Testis (tissue), 3 donors: ENCODE measurements around the gene SRBD1. TPM values are rescaled to one million over a fixed set of nuclear protein-coding genes. Genes with fewer than 3 reads are reported as not detected.
A peak's percentile ranks its signal among the peaks of the same experiment; 100 is the strongest.

Source experiments
- DNase-seq: peaks from one replicate; pipeline ENCODE4 v3.0.0-alpha.2; 2019
- H3K27ac ChIP-seq, 2 donors: fragments of 200-600 bp; sonication (generic); one replicate each; pipeline ENCODE4 v1.5.1; 2019
- H3K27me3 ChIP-seq: fragments of 200-600 bp; sonication (generic); one replicate; pipeline ENCODE4 v1.5.1; 2019
- H3K36me3 ChIP-seq: fragments of 200-600 bp; sonication (generic); one replicate; pipeline ENCODE4 v1.5.1; 2017; ENCODE audit warnings: low read depth; ENCODE audit errors: missing control alignments
- H3K4me1 ChIP-seq: fragments of 200-600 bp; sonication (generic); one replicate; pipeline ENCODE4 v1.5.1; 2019
- H3K4me3 ChIP-seq, 2 donors: fragments of 200-600 bp; sonication (generic); one replicate each; pipeline ENCODE4 v1.5.1; 2017 to 2019
- H3K9me3 ChIP-seq: fragments of 200-600 bp; sonication (generic); one replicate; pipeline ENCODE4 v1.5.1; 2017
- POLR2A ChIP-seq: fragments of 450-650 bp; IDR thresholded peaks from one replicate; pipeline ENCODE4 v1.6.1; 2017; ENCODE audit warnings: antibody characterized with exemption, mild to moderate bottlenecking, moderate library complexity
- WGBS, 2 donors: methylation state at CpG; one replicate each; pipeline ENCODE4 v1.1.5; 2018; 5-methylcytosine and 5-hydroxymethylcytosine counted together
- intact Hi-C: fragments of 100-400 bp; cut with DNase I; formaldehyde crosslinking; loops from one replicate; pipeline ENCODE4 v1.15.1; 2023; ENCODE audit warnings: low total_unique reads
- polyA plus RNA-seq: library from polyadenylated mRNA; stranded (reverse); fragments of 350-450 nt; fragmentation: Illumina TruSeq; extraction: RNeasy Lipid Tissue Mini Kit (QIAGEN cat#74804); gene quantifications from one replicate; pipeline ENCODE4 v1.2.3, GENCODE V29; 2014; ENCODE audit warnings: low read depth, low replicate concordance; ENCODE audit not compliant: insufficient read depth
- total RNA-seq, 2 donors: library from RNA; depleted of rRNA; stranded (reverse); fragments of >200 nt; gene quantifications; one replicate each; pipeline ENCODE4 v1.2.3, GENCODE V29; 2016
- TF ChIP-seq, protein P1 (sequence below), 3 experiments: fragments of 450-650 bp in 2 of 3; fragments of 200-600 bp in 1 of 3; sonication (generic) in 1 of 3; IDR thresholded peaks; one replicate each; pipeline ENCODE4 v1.5.1; 2016 to 2019; ENCODE audit warnings: antibody characterized with exemption in 3 of 3, mild to moderate bottlenecking in 2 of 3, moderate library complexity in 1 of 3

Gene SRBD1
- total and polyA plus RNA-seq, 3 donors from 2014 or later, result 9.0 to 29.7 (median 27.8) TPM

DNA sequence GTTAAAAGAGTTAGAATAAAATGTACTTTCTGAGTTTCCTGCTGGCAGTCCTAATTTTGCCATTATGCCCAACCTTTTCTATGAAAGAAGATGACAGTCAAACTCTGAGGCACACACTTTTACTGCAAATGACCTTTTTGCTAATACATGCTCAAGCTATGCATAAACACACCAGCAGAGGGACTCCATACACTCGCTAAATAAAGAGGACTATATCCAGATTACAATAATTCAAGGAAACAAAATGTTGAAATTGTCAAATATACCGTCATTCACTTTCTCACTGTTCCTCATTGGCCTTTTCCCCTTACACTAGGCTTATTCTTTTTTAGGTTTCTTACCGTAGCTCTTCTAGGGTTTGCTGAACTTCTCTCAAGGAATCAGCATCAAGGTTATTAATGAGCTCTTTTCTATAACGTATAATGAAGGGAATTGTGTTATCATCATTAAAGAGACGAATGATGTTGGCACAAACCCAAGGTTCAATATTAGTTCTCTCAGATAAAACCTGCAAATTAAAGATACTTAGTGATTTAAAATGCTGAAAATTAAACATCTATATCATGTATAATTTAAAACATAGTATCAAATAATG, 25.7 kb downstream of the SRBD1 start:
- intact Hi-C loops, result no loop called here
- Histone ChIP-seq H3K4me3 (no peak overlapping the region), H3K4me1 (no peaks in the 10 kb centered on the region), H3K36me3 (no peaks in the 10 kb centered on the region), H3K27me3 (no peaks in the 10 kb centered on the region), H3K9me3 (no peaks in the 10 kb centered on the region), H3K27ac (no peak overlapping the region)
- TF ChIP-seq, protein P1, sequence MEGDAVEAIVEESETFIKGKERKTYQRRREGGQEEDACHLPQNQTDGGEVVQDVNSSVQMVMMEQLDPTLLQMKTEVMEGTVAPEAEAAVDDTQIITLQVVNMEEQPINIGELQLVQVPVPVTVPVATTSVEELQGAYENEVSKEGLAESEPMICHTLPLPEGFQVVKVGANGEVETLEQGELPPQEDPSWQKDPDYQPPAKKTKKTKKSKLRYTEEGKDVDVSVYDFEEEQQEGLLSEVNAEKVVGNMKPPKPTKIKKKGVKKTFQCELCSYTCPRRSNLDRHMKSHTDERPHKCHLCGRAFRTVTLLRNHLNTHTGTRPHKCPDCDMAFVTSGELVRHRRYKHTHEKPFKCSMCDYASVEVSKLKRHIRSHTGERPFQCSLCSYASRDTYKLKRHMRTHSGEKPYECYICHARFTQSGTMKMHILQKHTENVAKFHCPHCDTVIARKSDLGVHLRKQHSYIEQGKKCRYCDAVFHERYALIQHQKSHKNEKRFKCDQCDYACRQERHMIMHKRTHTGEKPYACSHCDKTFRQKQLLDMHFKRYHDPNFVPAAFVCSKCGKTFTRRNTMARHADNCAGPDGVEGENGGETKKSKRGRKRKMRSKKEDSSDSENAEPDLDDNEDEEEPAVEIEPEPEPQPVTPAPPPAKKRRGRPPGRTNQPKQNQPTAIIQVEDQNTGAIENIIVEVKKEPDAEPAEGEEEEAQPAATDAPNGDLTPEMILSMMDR (IDR thresholded peaks at IDR 0.05), result peak; percentile 54 to 80 (median 68)
- TF ChIP-seq POLR2A, result no peak
- 24 to 26% methylated on average over 5 of the region's 5 CpGs for WGBS, 2 donors
- DNase-seq, result peak; percentile 54

DNA sequence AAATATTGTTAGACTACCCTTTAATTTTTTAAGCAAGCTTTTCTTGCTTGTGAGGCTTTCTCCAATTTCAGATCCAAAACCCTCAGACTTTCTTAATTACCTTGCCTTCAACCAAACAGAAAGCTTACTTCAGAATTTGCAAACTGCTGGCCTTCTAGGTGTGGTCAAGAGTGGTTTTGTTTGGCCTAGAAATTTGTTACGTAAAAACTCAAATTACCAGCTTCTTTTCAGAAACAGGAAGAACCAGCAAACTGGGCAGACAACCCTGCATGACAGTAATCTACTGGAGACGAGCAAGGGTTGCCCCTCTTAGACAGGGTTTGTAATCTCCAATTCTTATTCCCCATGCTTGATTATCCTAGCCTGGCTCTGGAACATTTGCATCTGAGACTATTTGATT, 27.1 kb downstream of the SRBD1 start:
- Histone ChIP-seq H3K27ac (no peak overlapping the region), H3K27me3 (no peaks in the 10 kb centered on the region), H3K36me3 (no peaks in the 10 kb centered on the region), H3K4me1 (no peaks in the 10 kb centered on the region), H3K9me3 (no peaks in the 10 kb centered on the region), H3K4me3 (no peak overlapping the region)
- WGBS, 2 donors, result 90 to 93% methylated on average over 2 of the region's 2 CpGs
- intact Hi-C loops, result no loop called here
- TF ChIP-seq, protein P1 (IDR thresholded peaks at IDR 0.05), result no peak
- no peak for TF ChIP-seq POLR2A
- no peak for DNase-seq

DNA sequence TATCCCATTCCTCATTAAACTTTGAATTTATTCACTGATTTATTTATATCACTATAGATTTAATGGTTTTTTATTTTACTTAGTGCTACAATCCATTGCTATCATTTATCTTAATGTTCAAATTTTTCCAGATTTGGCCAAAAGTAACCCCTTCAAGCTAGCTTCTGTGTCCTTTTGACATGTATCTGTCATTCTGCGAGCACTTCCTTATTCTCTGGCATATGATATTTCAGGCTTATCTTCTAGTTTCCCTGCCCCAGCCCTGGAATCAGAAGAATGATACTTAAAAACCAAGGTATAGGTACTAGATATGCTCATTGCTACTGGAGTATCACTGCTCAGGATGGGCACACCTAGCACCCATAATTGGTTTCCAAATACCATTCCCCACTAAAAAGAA, 28.5 kb downstream of the SRBD1 start:
- TF ChIP-seq, protein P1 (IDR thresholded peaks at IDR 0.05), result no peak
- no peak for TF ChIP-seq POLR2A
- no peak overlapping the region for H3K4me3 ChIP-seq
- DNase-seq, result no peak
- H3K27ac ChIP-seq, result no peak overlapping the region
- no peaks in the 10 kb centered on the region for H3K36me3 ChIP-seq
- WGBS, 2 donors, result 93 to 97% methylated on average over 1 of the region's 1 CpG
- H3K27me3 ChIP-seq, result no peaks in the 10 kb centered on the region
- H3K4me1 ChIP-seq, result no peaks in the 10 kb centered on the region
- intact Hi-C loops, result no loop called here
- H3K9me3 ChIP-seq, result no peaks in the 10 kb centered on the region

DNA sequence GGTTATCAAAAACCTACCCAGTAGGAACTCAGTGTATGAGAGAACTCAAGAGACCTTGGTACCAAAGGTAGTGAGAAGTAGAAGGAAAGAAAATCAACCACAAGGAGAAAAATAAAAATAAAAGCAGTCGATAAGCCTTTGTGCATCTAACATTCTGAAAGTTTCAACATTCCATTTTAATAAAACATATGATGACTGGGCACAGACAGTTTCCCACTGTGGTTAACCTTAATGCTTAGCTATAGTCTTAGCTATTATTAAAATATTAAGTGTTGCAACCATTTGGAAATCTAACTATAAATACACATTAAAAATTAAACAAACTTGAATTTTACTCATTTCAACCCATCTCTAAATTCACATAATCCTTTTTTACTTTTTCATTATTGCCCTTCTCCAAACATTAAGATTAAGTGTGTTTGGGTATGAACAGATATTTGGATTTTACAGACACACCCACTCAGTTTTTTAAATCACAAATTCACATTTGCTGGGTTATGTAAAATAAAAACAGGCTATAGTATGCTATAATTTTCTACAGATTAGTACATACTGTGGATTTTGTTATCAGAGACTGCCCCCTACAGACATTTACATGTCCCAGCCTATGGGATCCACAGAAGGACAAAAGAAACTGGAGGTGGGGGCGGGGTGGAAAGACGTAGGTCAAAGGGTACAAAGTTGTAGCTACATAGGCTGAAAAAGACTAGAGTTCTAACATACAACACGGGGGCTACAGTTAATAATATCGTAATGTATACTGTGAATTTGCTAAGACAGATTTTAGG, 32.8 kb downstream of the SRBD1 start:
- H3K27me3 ChIP-seq, result no peaks in the 10 kb centered on the region
- H3K27ac ChIP-seq, result no peak overlapping the region
- 89 to 90% methylated on average over 5 of the region's 5 CpGs for WGBS, 2 donors
- no peaks in the 10 kb centered on the region for H3K36me3 ChIP-seq
- intact Hi-C loops, result no loop called here
- no peaks in the 10 kb centered on the region for H3K4me1 ChIP-seq
- no peaks in the 10 kb centered on the region for H3K9me3 ChIP-seq
- TF ChIP-seq POLR2A, result no peak
- TF ChIP-seq, protein P1 (IDR thresholded peaks at IDR 0.05), result peak in 1 of 3 experiments; percentile 23
- no peak overlapping the region for H3K4me3 ChIP-seq
- no peak for DNase-seq
